SIG-M5 treated with dmso at 0.1 percent for 504 hours (cell line): ENCODE results near the gene NCR2.

Experiments
- DNase-seq: peaks from one replicate; lab custom pipeline; 2025; ENCODE audit not compliant: unreplicated experiment; lab: John Stamatoyannopoulos, UW

Gene NCR2

GRCh38 chr6:41356825-41357224 lies 21.4 kb downstream of the NCR2 start:
- DNase-seq = no peak

GRCh38 chr6:41358503-41358902 lies 23.1 kb downstream of the NCR2 start:
- DNase-seq = no peak

- no peak for DNase-seq
Measured at GRCh38 chr6:41359617-41360313, 24.4 kb downstream of the NCR2 start.

- no peak for DNase-seq
Measured at GRCh38 chr6:41360314-41360685, 24.9 kb downstream of the NCR2 start.

GRCh38 chr6:41366150-41366549 lies 30.7 kb downstream of the NCR2 start:
- no peak for DNase-seq

GRCh38 chr6:41367061-41367460 lies 31.7 kb downstream of the NCR2 start:
- no peak for DNase-seq

- DNase-seq = peak; percentile 19
Measured at GRCh38 chr6:41367700-41368099, 32.3 kb downstream of the NCR2 start.

GRCh38 chr6:41370488-41371111 lies 35.2 kb downstream of the NCR2 start:
- no peak for DNase-seq

- no peak for DNase-seq
Measured at GRCh38 chr6:41371461-41371991, 36.1 kb downstream of the NCR2 start.

GRCh38 chr6:41371992-41372831 lies 36.8 kb downstream of the NCR2 start:
- DNase-seq = no peak

- no peak for DNase-seq
Measured at GRCh38 chr6:41372832-41373626, 37.6 kb downstream of the NCR2 start.

GRCh38 chr6:41373627-41373918 lies 38.2 kb downstream of the NCR2 start:
- DNase-seq = no peak

GRCh38 chr6:41373919-41374617 lies 38.7 kb downstream of the NCR2 start:
- no peak for DNase-seq

- no peak for DNase-seq
Measured at GRCh38 chr6:41374618-41375590, 39.5 kb downstream of the NCR2 start.

- no peak for DNase-seq
Measured at GRCh38 chr6:41375598-41376151, 40.3 kb downstream of the NCR2 start.

- no peak for DNase-seq
Measured at GRCh38 chr6:41376176-41376575, 40.8 kb downstream of the NCR2 start.

GRCh38 chr6:41377071-41377470 lies 41.7 kb downstream of the NCR2 start:
- DNase-seq = no peak

GRCh38 chr6:41379306-41379705 lies 43.9 kb downstream of the NCR2 start:
- DNase-seq = peak; percentile 86

GRCh38 chr6:41386594-41386993 lies 51.2 kb downstream of the NCR2 start:
- no peak for DNase-seq
